NCI-H187 treated with DMSO at 0.1 percent for 48 hours (cell line): ENCODE results near the gene TMEM14B.
A peak's percentile ranks its signal among the peaks of the same experiment; 100 is the strongest.
"Not testable (repeated sequence)": the region's sequence is repeated elsewhere in the genome, so short reads cannot be mapped to it uniquely, and the experiment has no call there.

ENCODE experiments used
- DNase-seq: peaks from one replicate; lab custom pipeline; 2025; lab: John Stamatoyannopoulos, UW

TMEM14B gene

GRCh38 chr6:10747251-10747972 is at the start of gene TMEM14B:
TSS of gene TMEM14B (plus strand) at chr6:10747805. CDS start at chr6:10749246, 1,441 bp downstream.
- peak; percentile 95 for DNase-seq

GRCh38 chr6:10713962-10714361 is 33.6 kb upstream of the TMEM14B start:
- DNase-seq = no peak

GRCh38 chr6:10719296-10719963 is 28.2 kb upstream of the TMEM14B start:
- DNase-seq = no peak

GRCh38 chr6:10719964-10720264 is 27.7 kb upstream of the TMEM14B start:
- no peak for DNase-seq

GRCh38 chr6:10720265-10720959 is 27.2 kb upstream of the TMEM14B start:
- DNase-seq = no peak

GRCh38 chr6:10720960-10721849 is 26.4 kb upstream of the TMEM14B start:
- DNase-seq = not testable (repeated sequence)

- DNase-seq = no peak
Observed at GRCh38 chr6:10721850-10722569, 25.6 kb upstream of the TMEM14B start.

- no peak for DNase-seq
Observed at GRCh38 chr6:10722570-10722819, 25.1 kb upstream of the TMEM14B start.

GRCh38 chr6:10722820-10723566 is 24.6 kb upstream of the TMEM14B start, which contains the start of gene TMEM14C:
TSS of gene TMEM14C (plus strand) at chr6:10723070. CDS start at chr6:10724614, 1,544 bp downstream.
- DNase-seq = peak; percentile 80

- no peak for DNase-seq
Observed at GRCh38 chr6:10723567-10723881, 24.1 kb upstream of the TMEM14B start.

GRCh38 chr6:10725044-10725443 is 22.6 kb upstream of the TMEM14B start:
- DNase-seq = no peak

- no peak for DNase-seq
Observed at GRCh38 chr6:10725716-10726115, 21.9 kb upstream of the TMEM14B start.

- no peak for DNase-seq
Observed at GRCh38 chr6:10730254-10730653, 17.4 kb upstream of the TMEM14B start.

- no peak for DNase-seq
Observed at GRCh38 chr6:10733151-10733715, 14.4 kb upstream of the TMEM14B start.

GRCh38 chr6:10733863-10734262 is 13.7 kb upstream of the TMEM14B start:
- no peak for DNase-seq

- DNase-seq = no peak
Observed at GRCh38 chr6:10736731-10737130, 10.9 kb upstream of the TMEM14B start.

GRCh38 chr6:10740061-10740460 is 7.5 kb upstream of the TMEM14B start:
- no peak for DNase-seq

- DNase-seq = not testable (repeated sequence)
Observed at GRCh38 chr6:10741643-10742042, 6.0 kb upstream of the TMEM14B start.

- DNase-seq = no peak
Observed at GRCh38 chr6:10742251-10742650, 5.4 kb upstream of the TMEM14B start.

- no peak for DNase-seq
Observed at GRCh38 chr6:10743515-10743914, 4.1 kb upstream of the TMEM14B start.

GRCh38 chr6:10745116-10745515 is 2.5 kb upstream of the TMEM14B start:
- no peak for DNase-seq
